ACC112 (cell line): Measurements from ENCODE around the gene HOXB1.

Source experiments
- H2AFZ ChIP-seq: fragments of 200-600 bp; sonication (generic); one replicate; pipeline ENCODE4 v1.6.0; 2017; ENCODE audit warnings: antibody characterized with exemption, low read length; ENCODE audit not compliant: unreplicated experiment
- H3K27ac ChIP-seq: fragments of 200-600 bp; sonication (generic); 2 replicates; pipeline ENCODE4 v1.5.1; 2014; ENCODE audit warnings: low read depth, mild to moderate bottlenecking, antibody characterized with exemption, low read length, moderate library complexity
- H3K27me3 ChIP-seq: fragments of 200-600 bp; sonication (generic); 2 replicates; pipeline ENCODE4 v1.6.1; 2014; ENCODE audit warnings: mild to moderate bottlenecking, antibody characterized with exemption, low read length, moderate library complexity, mixed read lengths; ENCODE audit not compliant: insufficient read depth
- H3K36me3 ChIP-seq: fragments of 200-600 bp; sonication (generic); 2 replicates; pipeline ENCODE4 v1.6.1; 2016; ENCODE audit warnings: mild to moderate bottlenecking, antibody characterized with exemption, low read length, moderate library complexity, mixed read lengths; ENCODE audit not compliant: insufficient read depth
- H3K4me1 ChIP-seq: fragments of 200-600 bp; sonication (generic); one replicate; pipeline ENCODE4 v1.6.1; 2016; ENCODE audit warnings: low read length, mixed read lengths; ENCODE audit not compliant: insufficient read depth, unreplicated experiment, control insufficient read depth
- H3K4me3 ChIP-seq: fragments of 200-600 bp; sonication (generic); 2 replicates; pipeline ENCODE4 v1.5.1; 2014; ENCODE audit warnings: mild to moderate bottlenecking, low read depth, low read length
- H3K79me2 ChIP-seq: fragments of 200-600 bp; sonication (generic); one replicate; pipeline ENCODE4 v1.6.0; 2016; ENCODE audit warnings: low read length; ENCODE audit not compliant: control insufficient read depth, unreplicated experiment, insufficient read depth

HOXB1 gene

GRCh38 chr17:48499735-48500434, 30.9 kb downstream of the HOXB1 start:
- Histone ChIP-seq H3K27me3 (peaks cover 71% of the 10 kb centered on the region), H2AFZ (no peak overlapping the region), H3K4me1 (no peaks in the 10 kb centered on the region), H3K4me3 (no peak overlapping the region), H3K27ac (no peak overlapping the region), H3K36me3 (no peaks in the 10 kb centered on the region), H3K79me2 (no peaks in the 10 kb centered on the region)

- Histone ChIP-seq H2AFZ (no peak overlapping the region), H3K27ac (no peak overlapping the region), H3K27me3 (peaks cover 73% of the 10 kb centered on the region), H3K4me3 (no peak overlapping the region), H3K36me3 (no peaks in the 10 kb centered on the region), H3K79me2 (no peaks in the 10 kb centered on the region), H3K4me1 (no peaks in the 10 kb centered on the region)
Observed at GRCh38 chr17:48499248-48499647, 31.6 kb downstream of the HOXB1 start.

- peaks cover 77% of the 10 kb centered on the region for H3K27me3 ChIP-seq
- H3K79me2 ChIP-seq: no peaks in the 10 kb centered on the region
- H3K4me3 ChIP-seq: no peak overlapping the region
- no peak overlapping the region for H3K27ac ChIP-seq
- H3K4me1 ChIP-seq: no peaks in the 10 kb centered on the region
- H2AFZ ChIP-seq: no peak overlapping the region
- H3K36me3 ChIP-seq: no peaks in the 10 kb centered on the region
Observed at GRCh38 chr17:48498164-48498850, 32.5 kb downstream of the HOXB1 start.

- H3K36me3 ChIP-seq: no peaks in the 10 kb centered on the region
- no peak overlapping the region for H3K4me3 ChIP-seq
- no peaks in the 10 kb centered on the region for H3K4me1 ChIP-seq
- no peak overlapping the region for H2AFZ ChIP-seq
- no peaks in the 10 kb centered on the region for H3K79me2 ChIP-seq
- H3K27ac ChIP-seq: no peak overlapping the region
- H3K27me3 ChIP-seq: peaks cover 76% of the 10 kb centered on the region
Observed at GRCh38 chr17:48497103-48497502, 33.7 kb downstream of the HOXB1 start.

GRCh38 chr17:48494335-48494734, 36.5 kb downstream of the HOXB1 start:
- no peak overlapping the region for H3K4me3 ChIP-seq
- H3K27ac ChIP-seq: no peak overlapping the region
- no peaks in the 10 kb centered on the region for H3K36me3 ChIP-seq
- H3K79me2 ChIP-seq: no peaks in the 10 kb centered on the region
- peaks cover 74% of the 10 kb centered on the region for H3K27me3 ChIP-seq
- H2AFZ ChIP-seq: no peak overlapping the region
- H3K4me1 ChIP-seq: no peaks in the 10 kb centered on the region

- H2AFZ ChIP-seq: no peak overlapping the region
- H3K4me1 ChIP-seq: no peaks in the 10 kb centered on the region
- H3K27me3 ChIP-seq: peaks cover 67% of the 10 kb centered on the region
- no peak overlapping the region for H3K4me3 ChIP-seq
- H3K36me3 ChIP-seq: no peaks in the 10 kb centered on the region
- H3K27ac ChIP-seq: no peak overlapping the region
- H3K79me2 ChIP-seq: no peaks in the 10 kb centered on the region
Observed at GRCh38 chr17:48492401-48493298, 38.2 kb downstream of the HOXB1 start.

GRCh38 chr17:48491527-48492273, 39.1 kb downstream of the HOXB1 start:
- no peak overlapping the region for H3K4me3 ChIP-seq
- H3K27ac ChIP-seq: no peak overlapping the region
- H3K4me1 ChIP-seq: no peaks in the 10 kb centered on the region
- H3K79me2 ChIP-seq: no peaks in the 10 kb centered on the region
- no peak overlapping the region for H2AFZ ChIP-seq
- H3K27me3 ChIP-seq: peaks cover 64% of the 10 kb centered on the region
- no peaks in the 10 kb centered on the region for H3K36me3 ChIP-seq

- H3K36me3 ChIP-seq: no peaks in the 10 kb centered on the region
- no peak overlapping the region for H3K27ac ChIP-seq
- peaks cover 57% of the 10 kb centered on the region for H3K27me3 ChIP-seq
- H3K79me2 ChIP-seq: no peaks in the 10 kb centered on the region
- no peak overlapping the region for H3K4me3 ChIP-seq
- no peaks in the 10 kb centered on the region for H3K4me1 ChIP-seq
- no peak overlapping the region for H2AFZ ChIP-seq
Observed at GRCh38 chr17:48490451-48490892, 40.3 kb downstream of the HOXB1 start.

- Histone ChIP-seq H2AFZ (no peak overlapping the region), H3K4me1 (no peaks in the 10 kb centered on the region), H3K36me3 (no peaks in the 10 kb centered on the region), H3K27me3 (peaks cover 52% of the 10 kb centered on the region), H3K4me3 (no peak overlapping the region), H3K79me2 (no peaks in the 10 kb centered on the region), H3K27ac (no peak overlapping the region)
Observed at GRCh38 chr17:48489781-48490180, 41.0 kb downstream of the HOXB1 start.

- Histone ChIP-seq H3K4me1 (peaks cover 11% of the 10 kb centered on the region), H2AFZ (no peak overlapping the region), H3K27me3 (peaks cover 41% of the 10 kb centered on the region), H3K4me3 (no peak overlapping the region), H3K79me2 (no peaks in the 10 kb centered on the region), H3K27ac (no peak overlapping the region), H3K36me3 (no peaks in the 10 kb centered on the region)
Observed at GRCh38 chr17:48488548-48489106, 42.2 kb downstream of the HOXB1 start.
